Stimulated activated CD8-positive, alpha-beta memory T cell treated with anti-CD3 and anti-CD28 coated beads, Interleukin-15, amount 100 ng/mL, for 4 hours (primary cell): Measurements from ENCODE around the gene NRF1.
"Not testable (repeated sequence)": the region's sequence is repeated elsewhere in the genome, so short reads cannot be mapped to it uniquely, and the experiment has no call there.

ENCODE experiments used
- DNase-seq, 2 donors: peaks; one replicate each; pipeline ENCODE4 v3.0.0-alpha.2; 2020; ENCODE audit warnings: low read depth in 2 of 2

The NRF1 gene

DNA sequence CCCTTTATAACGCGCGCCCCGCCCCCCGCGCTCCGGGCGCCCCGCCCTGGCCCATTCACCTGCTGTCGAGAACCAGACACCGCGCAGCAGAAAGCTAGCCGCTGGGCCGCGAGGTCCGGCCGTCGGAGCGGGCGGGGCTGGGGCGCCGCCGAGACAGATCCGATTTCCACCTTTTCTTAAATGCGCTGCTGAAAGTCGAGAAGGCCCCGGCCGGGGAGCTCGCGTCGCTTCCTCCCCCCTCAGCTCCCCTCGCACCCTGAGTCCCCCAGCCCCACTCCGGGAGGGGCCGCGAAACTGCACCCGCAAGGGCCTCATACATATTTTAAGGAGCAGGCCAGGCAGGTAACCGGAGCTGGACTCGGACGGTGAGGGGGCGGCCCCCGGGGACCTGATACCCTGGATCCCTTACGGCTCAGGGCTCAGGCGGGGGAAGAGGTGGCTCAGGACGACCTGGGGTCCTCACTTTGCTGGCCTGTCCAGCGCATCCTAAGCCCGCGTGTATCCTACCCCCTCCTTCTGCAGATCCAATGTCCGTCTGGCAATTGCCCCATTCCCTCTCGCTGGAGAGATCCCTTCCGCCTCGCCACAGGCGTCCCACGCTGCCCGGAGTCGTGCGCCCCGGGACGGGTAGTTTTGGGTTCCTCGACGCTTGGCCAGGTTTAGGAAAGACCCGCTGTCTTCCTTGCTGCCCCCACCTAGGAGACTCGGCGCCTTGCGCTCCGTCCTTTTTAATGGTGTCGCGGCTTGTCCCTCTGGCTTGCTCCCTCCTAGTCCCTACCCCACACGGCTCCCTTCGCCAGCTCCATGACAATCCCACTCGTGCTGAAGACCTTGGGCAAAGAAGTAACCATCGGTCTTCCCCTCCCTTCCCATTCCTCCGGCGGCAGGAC lies 170.7 kb downstream of the NRF1 start:
- no peak for DNase-seq

DNA sequence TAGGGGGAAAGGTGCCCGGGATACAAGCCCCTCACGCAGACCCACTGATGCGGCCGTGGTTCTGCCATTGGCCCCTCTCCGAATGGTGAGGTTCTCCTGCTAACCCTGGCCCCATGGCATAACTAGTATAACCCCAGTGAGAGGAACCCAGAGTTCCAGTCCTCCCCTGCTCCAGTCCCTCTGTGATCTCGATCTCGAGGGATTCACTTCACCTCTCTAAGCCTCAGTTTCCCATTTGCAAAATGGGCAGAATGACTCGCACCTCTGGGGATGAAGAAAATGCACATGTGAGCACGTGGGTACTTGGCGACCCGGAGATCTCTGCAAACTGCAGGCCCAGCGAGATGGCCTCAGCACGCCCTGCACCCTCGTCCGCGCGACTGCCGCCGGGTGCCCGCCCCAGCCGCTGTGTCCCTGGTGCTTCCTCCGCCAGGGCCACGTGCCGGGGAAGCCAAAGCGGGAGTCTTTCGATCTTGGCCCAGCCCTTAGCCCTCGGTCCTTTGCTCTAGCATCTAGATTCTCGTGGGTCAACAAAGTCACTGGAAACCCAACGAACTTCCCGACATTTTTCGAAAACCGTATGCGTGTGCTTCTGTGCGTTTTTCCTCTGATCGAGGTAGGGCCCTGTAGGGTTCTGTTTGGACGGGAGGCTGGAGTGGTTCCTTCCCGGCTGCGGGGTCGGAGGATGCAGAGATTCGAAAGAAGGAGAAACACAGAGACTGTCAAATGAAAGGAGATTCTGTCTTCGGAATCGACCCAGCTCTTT lies 171.5 kb downstream of the NRF1 start:
- no peak for DNase-seq

DNA sequence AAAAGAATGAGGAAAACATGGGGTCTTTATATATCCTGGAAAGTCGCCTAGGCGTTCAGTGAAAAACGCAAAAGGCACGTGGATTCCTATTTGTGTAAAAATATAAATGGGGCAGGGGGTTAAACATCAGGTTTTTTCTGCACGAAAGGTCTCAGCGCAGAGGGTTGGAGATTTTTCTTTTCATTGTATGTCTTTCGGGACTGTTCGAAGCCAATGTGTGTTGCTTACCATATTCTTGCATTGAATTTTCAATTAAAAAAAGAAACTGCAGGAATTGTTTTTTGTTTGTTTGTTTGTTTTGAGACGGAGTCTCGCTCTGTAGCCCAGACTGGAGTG lies 172.0 kb downstream of the NRF1 start:
- no peak for DNase-seq

DNA sequence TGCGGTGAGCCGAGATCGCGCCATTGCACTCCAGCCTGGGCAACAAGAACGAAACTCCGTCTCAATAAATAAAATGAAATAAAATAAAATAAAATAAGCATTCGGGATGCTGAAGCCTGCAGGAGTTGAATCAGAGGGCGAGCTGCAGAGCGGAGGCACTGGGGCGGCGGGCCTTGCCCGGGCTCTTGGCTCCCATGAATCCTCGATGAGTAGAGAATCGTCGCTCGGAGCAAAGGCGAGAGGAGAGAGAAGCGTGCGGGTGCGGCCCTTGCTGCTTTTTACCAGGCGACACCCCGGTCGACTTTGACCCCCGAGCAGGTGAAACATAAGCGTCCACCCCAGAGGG lies 172.9 kb downstream of the NRF1 start:
- no peak for DNase-seq

DNA sequence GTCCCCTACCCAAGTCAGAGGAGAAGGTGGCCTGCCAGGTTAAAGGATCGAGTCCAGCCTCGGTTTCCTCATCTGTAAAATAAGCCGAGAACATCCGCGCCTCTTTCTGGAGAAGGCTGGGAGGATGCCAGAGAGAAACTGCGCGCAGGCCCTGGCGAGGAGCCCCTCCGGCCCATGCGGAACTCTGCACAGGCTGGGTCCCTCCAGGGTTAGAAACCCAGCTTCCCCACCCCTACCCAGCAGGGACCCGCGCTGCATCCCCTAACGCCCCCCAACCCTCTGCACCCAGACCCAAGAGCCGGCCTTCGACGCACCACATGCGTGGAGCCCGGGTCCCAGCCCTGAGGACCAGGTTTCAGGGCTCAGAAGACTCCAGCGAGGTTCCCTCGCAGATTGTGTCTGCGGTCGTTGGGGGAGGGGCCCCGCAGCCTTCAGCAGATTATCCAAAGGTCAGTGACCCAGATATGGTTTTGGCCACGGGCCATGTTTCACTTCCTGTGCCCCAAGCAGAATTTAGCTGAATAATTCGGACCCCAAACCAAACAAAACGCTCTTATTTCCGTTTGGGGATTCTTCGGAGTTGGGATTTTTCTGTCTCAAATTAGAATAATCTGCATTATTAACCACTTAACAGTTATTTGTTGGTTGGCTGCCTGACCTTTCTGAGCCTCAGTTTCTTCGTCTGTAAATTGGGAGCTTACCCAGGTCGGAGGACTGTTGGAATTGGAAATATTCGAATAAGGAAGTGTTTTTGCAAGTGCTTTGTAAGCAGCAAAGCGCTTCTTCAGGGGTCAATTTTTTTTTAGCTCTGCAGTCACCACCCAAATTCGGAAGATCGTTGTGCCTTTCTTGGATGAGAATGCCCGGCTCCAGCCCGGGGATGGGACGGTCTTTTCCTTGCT lies 173.5 kb downstream of the NRF1 start:
- no peak for DNase-seq

DNA sequence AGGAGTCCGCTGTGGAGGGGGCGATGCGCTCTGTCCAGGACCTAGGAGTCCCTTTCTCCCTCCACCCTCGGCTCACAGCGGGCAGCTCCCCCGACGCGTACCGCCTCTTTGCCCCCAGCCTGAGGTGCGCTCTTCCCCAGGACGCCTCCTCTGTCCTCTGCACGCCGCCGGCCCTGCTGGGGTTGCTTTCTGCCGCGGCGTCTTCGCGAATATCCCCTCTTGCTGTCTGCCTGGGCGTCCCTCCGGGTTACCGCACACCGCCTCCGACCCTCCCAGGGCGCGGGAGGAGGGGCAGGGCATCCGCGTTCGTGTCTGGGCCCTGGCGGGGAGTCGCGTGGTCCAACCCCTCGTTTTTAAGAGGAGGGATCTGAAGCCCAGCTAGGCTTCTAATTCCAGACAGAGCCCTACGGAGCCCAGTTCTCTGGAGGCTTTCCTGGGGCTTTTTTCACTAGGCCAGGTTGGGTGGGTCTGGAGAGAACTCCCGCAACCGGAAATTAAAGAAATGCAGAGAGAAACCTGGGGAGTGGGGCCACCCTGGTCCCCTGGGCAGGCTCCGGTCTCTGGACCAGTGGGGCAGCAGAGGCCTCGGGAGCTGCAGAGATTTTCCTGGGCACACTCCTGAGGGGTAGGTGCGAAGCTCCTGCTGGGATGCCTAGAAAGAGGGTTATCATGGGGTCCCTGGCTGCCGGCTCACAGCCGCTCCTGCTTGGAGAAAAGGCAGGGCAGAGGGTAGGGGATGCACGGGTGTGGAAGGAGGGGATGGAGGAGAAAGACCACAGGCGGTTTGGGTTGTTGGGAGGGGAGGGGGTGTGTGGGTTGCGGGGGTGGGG lies 174.4 kb downstream of the NRF1 start:
- no peak for DNase-seq

DNA sequence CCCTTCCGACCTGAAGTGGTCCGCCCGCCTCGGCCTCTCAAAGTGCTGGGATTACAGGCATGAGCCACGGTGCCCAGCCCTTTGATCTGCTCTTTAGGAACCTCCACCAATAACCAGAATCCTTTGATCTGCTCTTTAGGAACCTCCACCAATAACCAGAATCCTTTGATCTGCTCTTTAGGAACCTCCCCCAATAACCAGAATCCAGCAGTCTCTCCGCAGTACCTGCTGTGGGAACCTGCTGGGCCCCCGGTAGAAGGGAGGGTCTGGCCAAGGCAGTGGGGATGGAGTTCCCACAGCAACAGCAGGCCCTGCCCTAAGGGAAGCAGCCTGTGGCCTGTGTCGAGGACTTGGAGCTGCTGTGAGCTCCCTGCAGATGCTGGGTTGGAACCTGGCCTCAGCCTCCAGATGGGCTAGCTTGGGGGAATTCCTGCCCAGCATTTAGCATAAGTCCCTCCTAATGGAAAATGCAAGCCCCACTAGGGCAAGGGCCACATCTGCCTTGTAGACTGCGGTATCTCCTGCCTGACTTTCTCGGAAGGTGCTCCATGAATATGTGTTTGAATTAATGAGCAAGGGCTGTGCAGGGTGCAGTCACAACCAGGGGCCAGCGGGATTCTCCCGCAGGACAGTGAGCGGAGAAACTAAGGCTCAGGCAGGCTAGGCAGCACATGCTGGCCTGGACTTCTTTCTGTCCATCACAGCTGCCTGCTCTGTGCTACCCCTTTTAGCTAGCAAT lies 175.5 kb downstream of the NRF1 start:
- DNase-seq, result no peak

DNA sequence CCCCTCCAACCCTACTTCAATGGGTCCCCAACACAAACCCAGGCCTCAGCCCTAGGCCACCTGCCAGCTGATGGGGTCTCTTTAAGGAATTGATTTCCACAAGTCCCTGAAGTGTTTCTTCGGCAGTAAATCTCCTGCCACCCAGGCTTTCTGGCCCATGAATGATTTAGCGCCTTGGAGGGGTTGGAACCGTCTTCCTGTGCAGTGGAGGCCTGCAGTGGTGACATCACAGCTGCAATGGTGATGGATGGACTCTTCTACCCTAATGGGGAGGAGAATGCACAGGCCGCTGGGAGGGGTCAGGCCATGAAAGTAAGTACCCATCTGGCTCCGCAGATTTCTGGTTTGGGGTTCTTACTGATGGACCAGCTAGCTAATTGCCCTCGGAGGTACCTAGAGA lies 177.5 kb downstream of the NRF1 start:
- DNase-seq, result no peak

DNA sequence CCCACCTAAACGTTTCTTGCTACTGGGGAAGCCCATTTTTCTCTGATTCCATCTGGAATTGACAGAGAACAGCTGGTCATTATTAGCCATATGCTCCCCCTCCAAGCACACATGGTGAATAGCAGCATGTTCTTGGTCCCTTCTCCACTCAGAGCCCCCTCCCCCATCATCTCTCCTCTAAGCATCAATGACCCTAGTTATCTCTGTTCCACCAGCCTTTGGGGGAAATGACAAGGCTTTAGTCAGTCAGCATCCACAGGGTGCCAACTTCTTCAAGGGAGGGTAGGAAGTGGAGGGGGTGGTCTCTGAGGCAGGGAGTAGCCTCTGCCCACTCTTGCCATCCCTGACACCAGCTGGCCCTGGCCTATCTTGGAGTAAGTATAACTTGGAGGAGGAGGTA lies 178.1 kb downstream of the NRF1 start:
- no peak for DNase-seq

DNA sequence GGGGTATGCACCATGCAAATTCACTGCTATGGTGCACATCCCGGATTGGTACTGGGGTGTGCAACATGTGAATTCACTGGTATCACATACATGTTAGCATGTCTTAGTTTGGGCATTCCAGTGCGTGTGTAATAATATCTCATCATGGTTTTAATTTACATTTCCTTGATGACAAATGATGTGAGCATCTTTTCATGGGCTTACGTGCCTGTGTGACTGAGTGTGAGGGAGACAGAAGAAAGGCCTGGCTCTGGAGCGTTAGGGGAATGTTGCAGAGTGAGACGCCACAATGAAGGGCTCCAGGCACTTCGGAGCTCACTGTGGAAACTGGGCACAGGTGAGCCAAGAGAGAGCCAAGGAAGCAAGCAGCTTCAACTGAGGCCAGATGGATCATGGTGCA lies 178.6 kb downstream of the NRF1 start:
- no peak for DNase-seq

DNA sequence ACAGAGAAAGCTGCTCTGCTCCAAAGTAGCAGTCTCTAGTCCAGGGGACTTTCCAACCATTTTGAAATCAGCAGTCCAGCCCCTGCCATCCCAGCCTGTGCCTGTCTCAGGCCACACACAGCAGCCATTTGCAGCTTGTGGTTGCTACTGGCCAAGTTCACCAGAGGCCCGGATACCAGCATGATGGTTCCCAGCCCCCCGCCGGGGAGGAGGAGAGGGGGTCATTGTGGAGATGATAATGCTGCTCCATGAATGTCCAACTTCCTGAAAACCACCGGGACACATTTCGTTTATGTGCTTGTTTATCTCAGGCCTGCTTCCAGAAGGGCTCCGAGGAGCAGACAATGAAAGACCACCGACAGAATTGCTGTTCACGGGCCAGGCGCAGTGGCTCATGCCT lies 181.2 kb downstream of the NRF1 start:
- no peak for DNase-seq

DNA sequence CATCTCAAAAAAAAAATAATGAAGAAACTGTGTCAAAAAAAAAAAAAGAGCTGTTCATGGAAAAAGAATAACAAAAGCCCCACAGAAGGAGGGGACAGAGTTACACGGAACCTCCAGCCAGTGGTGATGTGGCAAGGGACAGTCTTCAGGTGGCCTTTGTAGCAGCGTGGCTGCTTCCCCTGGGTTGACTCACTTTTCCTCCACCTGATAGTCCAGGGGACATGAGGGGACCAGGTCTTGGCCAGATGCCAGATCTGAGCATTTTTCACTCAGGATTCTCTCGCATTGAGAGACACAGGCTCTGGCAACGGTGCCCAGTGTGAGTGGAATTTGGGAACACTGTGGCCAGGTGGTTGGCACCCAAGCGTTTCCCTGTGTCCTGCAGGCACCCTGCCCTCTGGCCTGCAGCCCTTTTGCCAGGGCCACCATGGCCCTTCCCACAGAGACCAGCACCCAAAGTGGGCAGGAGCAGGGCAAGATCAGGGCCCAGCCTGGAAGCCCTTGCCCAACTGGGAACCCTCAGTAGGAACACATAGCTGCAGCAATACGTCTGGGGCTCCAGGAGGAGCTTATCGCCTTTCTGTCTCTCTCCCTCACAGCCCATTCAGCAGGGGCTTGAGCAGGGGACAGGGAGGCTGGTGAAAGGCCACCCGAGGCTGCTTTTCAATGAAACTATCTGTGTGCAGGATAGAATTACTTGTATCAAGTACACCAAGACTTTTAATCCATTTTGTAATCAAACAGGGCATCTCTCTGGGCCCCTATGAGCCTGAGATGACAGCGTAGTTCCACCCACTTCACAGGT lies 182.2 kb downstream of the NRF1 start:
- no peak for DNase-seq

DNA sequence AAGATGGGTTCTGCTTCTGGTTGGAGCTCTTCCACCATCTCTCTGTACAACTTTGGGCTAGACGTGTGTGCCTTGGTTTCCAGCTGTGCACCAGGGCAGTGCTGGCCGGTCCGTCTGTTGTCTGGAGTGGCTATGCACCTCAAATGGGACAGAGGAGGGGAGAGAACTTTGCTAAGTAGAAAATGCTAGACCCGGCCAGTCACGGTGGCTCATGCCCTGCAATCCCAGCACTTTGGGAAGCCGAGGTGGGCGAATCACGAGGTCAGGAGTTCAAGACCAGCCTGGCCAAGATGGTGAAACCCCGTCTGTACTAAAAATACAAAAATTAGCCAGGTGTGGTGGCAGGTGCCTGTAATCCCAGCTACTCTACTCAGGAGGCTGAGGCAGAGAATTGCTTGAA lies 182.9 kb downstream of the NRF1 start:
- DNase-seq, result not testable (repeated sequence)

DNA sequence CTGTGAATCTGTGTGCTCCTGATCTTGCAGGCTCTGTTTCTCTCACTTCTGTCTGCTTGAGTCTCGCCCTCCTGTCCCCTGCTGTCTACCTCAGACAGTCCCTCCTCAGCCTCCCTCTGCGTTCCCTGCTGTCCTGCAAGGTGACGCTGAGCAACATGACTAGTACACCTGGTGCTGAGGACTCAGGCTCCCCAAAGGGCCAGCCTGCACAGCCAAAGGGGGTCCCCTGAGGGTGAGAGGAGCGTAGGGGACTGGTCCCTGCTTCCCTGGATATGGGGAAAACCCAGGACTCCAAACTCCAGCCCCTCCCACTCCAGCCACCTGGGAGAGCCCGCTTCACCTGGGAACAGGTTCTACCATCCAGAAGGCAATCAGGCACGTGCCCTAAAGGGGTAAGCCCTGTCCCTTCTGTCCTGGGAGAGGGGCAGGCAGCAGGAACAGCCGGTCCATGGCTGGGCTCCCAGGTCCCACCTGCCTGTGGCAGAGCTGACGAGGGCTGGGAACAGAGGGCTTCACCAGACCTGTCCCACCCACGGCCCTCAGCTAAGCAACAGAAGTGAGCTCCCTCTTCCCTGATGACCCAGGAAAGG lies 184.8 kb downstream of the NRF1 start:
- DNase-seq, result no peak

DNA sequence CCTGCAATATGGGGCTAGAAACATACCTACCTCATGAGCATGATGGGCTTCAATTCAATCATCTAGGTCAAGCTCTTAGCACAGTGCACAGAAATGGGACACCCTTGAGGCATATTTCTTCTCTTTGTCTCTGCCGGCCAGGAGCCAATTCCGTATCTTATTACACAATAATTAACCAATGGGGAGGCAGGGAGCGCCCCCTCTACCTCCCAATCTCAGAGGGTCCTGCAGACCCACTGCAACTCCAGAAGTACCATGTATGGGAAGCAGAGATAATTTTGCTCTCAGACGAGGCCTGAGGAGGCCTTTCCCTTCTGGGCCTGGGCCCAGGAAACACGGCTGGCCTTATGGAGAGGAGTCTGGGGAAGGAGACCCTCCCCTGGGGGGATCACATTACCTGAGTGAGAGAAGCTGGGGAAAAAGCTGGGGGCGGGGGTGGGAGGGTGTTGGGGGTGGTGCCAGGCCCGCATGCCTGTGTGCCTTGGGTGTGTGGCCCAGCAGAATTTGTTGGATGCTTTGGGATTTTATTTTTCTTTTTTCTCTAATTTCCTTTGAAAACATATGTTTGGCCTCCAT lies 185.8 kb downstream of the NRF1 start:
- no peak for DNase-seq

DNA sequence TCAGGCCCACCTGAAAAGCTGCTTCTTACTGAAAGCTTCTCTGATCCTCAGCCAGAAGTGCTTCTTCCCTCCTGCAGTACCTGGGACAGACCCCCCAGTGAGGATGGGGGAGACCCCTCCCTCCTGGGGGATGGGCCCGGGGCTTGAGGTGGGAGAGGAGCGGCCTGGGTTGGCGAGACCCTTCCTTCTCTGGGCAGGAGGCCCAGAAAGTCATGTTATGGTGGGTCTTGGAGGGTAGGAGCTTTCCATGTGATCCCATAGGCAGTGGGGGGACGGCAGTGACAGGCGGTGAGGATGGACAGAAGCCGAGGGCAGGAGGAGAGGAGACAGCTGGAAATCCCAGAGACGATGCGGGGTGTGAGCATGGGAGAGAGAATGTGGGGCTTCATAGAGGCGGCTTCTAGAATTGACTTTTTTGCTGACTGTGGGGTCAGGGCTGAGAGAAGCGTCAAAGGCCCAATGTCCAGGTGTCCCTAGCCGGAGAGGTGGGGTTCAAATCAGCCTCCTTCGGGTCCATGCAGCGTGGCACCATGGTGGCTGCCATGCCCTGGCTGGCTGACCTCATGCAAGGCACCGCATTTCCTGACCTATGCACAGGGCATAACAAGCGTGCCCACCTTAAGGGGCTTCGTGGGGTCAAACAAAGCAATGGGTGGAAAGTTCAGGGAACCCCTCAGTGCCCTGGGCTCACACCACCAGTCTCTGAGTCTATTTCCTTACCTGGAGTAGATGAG lies 187.3 kb downstream of the NRF1 start:
- DNase-seq, result no peak

DNA sequence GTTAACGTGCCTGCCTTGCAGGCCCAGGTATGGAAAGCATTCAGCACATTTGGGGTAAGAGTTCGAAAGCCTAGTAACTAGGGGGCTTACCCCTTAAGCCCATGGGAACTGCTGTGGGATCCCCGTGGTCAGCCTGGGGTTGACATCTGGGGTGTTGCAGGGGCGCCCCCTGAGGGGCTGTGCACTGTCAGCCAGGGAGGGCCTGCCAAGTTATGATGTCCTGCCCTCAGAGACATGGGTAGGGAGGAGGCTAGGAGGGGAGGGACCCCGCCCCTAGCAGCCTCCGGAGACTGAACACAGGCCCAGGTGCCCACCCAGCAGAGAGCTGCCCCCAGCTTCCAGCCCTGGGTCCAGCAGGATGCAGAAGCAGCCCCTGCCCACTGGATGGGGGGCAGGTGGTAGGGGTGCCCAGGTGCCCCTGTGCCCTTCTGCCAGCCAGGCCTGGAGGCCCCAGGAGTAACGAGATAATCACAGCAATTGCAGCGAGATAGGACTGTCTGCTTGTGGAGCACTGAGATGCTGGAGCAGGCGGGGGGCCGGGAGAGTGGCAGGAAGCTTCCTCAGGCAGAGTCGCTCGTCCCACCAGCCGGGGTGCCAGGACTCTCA lies 187.9 kb downstream of the NRF1 start:
- no peak for DNase-seq

DNA sequence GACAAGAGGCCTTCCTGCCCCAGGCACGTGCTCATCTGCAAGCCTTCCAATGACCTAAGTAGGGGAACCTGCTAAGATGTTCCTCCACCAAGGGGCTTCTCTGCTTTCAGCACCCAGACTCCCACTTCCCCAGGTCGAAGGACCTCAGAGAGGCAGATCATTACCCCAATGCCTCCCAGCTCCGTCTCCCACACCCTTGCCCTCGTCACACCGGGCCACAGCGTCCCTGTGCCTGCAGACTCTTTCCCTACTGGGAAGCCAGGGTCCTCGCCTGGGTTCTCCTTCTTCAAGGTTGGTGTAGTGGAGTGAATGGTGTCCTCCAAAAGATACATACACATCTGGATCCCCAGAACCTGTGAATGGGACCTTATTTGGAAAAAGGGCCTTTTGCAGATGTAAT lies 189.4 kb downstream of the NRF1 start:
- no peak for DNase-seq
